Stimulated activated CD8-positive, alpha-beta memory T cell treated with anti-CD3 and anti-CD28 coated beads, Interleukin-7, amount 100 ng/mL, for 24 hours (primary cell): ENCODE measurements around the gene ZNF609.

ENCODE experiments used
- DNase-seq: peaks from one replicate; pipeline ENCODE4 v3.0.0-alpha.2; 2020; ENCODE audit warnings: low read depth

Gene ZNF609

GRCh38 chr15:64656508-64656907, 196.1 kb downstream of the ZNF609 start:
- DNase-seq: no peak

GRCh38 chr15:64665179-64665578, 204.8 kb downstream of the ZNF609 start:
- no peak for DNase-seq

GRCh38 chr15:64667736-64668161, 207.4 kb downstream of the ZNF609 start:
- DNase-seq: no peak

GRCh38 chr15:64673866-64674265, 213.5 kb downstream of the ZNF609 start:
- DNase-seq: no peak

- DNase-seq: no peak
These were observed 217.9 kb downstream of the ZNF609 start for GRCh38 chr15:64678126-64678819.

GRCh38 chr15:64680097-64680496, 219.7 kb downstream of the ZNF609 start:
- DNase-seq: no peak

- DNase-seq: no peak
These were observed 221.1 kb downstream of the ZNF609 start for GRCh38 chr15:64681424-64682024.

GRCh38 chr15:64682255-64682654, 221.9 kb downstream of the ZNF609 start:
- DNase-seq: no peak

GRCh38 chr15:64683378-64683777, 223.0 kb downstream of the ZNF609 start:
- no peak for DNase-seq

- DNase-seq: no peak
These were observed 225.0 kb downstream of the ZNF609 start for GRCh38 chr15:64685230-64685888.

GRCh38 chr15:64686130-64686735, 225.9 kb downstream of the ZNF609 start:
- DNase-seq: no peak

GRCh38 chr15:64687172-64687571, 226.8 kb downstream of the ZNF609 start:
- no peak for DNase-seq

- no peak for DNase-seq
These were observed 227.3 kb downstream of the ZNF609 start for GRCh38 chr15:64687688-64688087.

GRCh38 chr15:64688770-64689169, 228.4 kb downstream of the ZNF609 start:
- DNase-seq: no peak

- DNase-seq: no peak
These were observed 229.6 kb downstream of the ZNF609 start for GRCh38 chr15:64690008-64690407.

- DNase-seq: no peak
These were observed 230.4 kb downstream of the ZNF609 start for GRCh38 chr15:64690578-64691296.

GRCh38 chr15:64691896-64692565, 231.7 kb downstream of the ZNF609 start:
- DNase-seq: no peak

GRCh38 chr15:64693134-64693533, 232.8 kb downstream of the ZNF609 start:
- no peak for DNase-seq

GRCh38 chr15:64694816-64695215, 234.4 kb downstream of the ZNF609 start:
- DNase-seq: no peak

- DNase-seq: no peak
These were observed 235.2 kb downstream of the ZNF609 start for GRCh38 chr15:64695561-64695992.

- DNase-seq: no peak
These were observed 236.1 kb downstream of the ZNF609 start for GRCh38 chr15:64696481-64696880.

- DNase-seq: no peak
These were observed 237.6 kb downstream of the ZNF609 start for GRCh38 chr15:64697911-64698369.
